Trophoblast cell (in vitro differentiated cells and primary cell): Measurements from ENCODE around the gene FRMD6.

Source experiments
- DNase-seq, 2 donors: peaks; one replicate each; pipeline ENCODE4 v3.0.0-alpha.2; 2016
- H2AFZ ChIP-seq: 2 replicates; pipeline ENCODE4 v1.6.1; 2013; ENCODE audit warnings: low read length, moderate library complexity, mild to moderate bottlenecking; ENCODE audit not compliant: insufficient read depth, poor library complexity
- H2AK5ac ChIP-seq: 2 replicates; pipeline ENCODE4 v1.6.1; 2013; ENCODE audit warnings: mild to moderate bottlenecking, low read length
- H2BK120ac ChIP-seq: 2 replicates; pipeline ENCODE4 v1.6.1; 2013; ENCODE audit warnings: low read length, mild to moderate bottlenecking, moderate library complexity; ENCODE audit not compliant: insufficient read depth, poor library complexity
- H2BK12ac ChIP-seq: 2 replicates; pipeline ENCODE4 v1.6.1; 2013; ENCODE audit warnings: mild to moderate bottlenecking, low read length, moderate library complexity
- H2BK5ac ChIP-seq: 2 replicates; pipeline ENCODE4 v1.6.1; 2013; ENCODE audit warnings: low read length, low read depth, moderate library complexity, mild to moderate bottlenecking; ENCODE audit not compliant: poor library complexity
- H3K14ac ChIP-seq: 2 replicates; pipeline ENCODE4 v1.6.1; 2013; ENCODE audit warnings: mild to moderate bottlenecking, low read length
- H3K18ac ChIP-seq: 2 replicates; pipeline ENCODE4 v1.6.1; 2013; ENCODE audit warnings: mild to moderate bottlenecking, low read length
- H3K23ac ChIP-seq: 2 replicates; pipeline ENCODE4 v1.6.1; 2013; ENCODE audit warnings: low read length
- H3K27ac ChIP-seq: 2 replicates; pipeline ENCODE4 v1.5.1; 2013; ENCODE audit warnings: low read depth, mild to moderate bottlenecking, inconsistent platforms, low read length, moderate library complexity
- H3K27me3 ChIP-seq: 2 replicates; pipeline ENCODE4 v1.6.1; 2013; ENCODE audit warnings: inconsistent platforms, mild to moderate bottlenecking, low read length, moderate library complexity; ENCODE audit not compliant: insufficient read depth
- H3K36me3 ChIP-seq, 2 experiments: 1 replicate in 1 of 2; 2 replicates in 1 of 2; pipeline ENCODE4 v1.6.1; 2013; ENCODE audit warnings: low read length in 2 of 2, mild to moderate bottlenecking in 2 of 2, moderate library complexity in 1 of 2; ENCODE audit not compliant: insufficient read depth in 2 of 2, control insufficient read depth in 1 of 2
- H3K4ac ChIP-seq: 2 replicates; pipeline ENCODE4 v1.6.1; 2013; ENCODE audit warnings: low read depth, mild to moderate bottlenecking, low read length, moderate library complexity
- H3K4me1 ChIP-seq, 2 experiments: 1 replicate in 1 of 2; 2 replicates in 1 of 2; pipeline ENCODE4 v1.6.1; 2013; ENCODE audit warnings: low read length in 2 of 2, mild to moderate bottlenecking in 2 of 2, moderate library complexity in 1 of 2; ENCODE audit not compliant: insufficient read depth in 2 of 2, control insufficient read depth in 1 of 2
- H3K4me2 ChIP-seq: 2 replicates; pipeline ENCODE4 v1.6.1; 2013; ENCODE audit warnings: inconsistent platforms, mild to moderate bottlenecking, low read length, moderate library complexity
- H3K4me3 ChIP-seq: 2 replicates; pipeline ENCODE4 v1.5.1; 2013; ENCODE audit warnings: mild to moderate bottlenecking, low read depth, low read length, inconsistent platforms
- H3K79me1 ChIP-seq: one replicate; pipeline ENCODE4 v1.6.1; 2013; ENCODE audit warnings: low read length
- H3K79me2 ChIP-seq: 2 replicates; pipeline ENCODE4 v1.6.1; 2013; ENCODE audit warnings: low read length, mild to moderate bottlenecking; ENCODE audit not compliant: control insufficient read depth, insufficient read depth, poor library complexity
- H3K9ac ChIP-seq: 2 replicates; pipeline ENCODE4 v1.6.1; 2013; ENCODE audit warnings: mild to moderate bottlenecking, low read length
- H3K9me3 ChIP-seq: 2 replicates; pipeline ENCODE4 v1.6.1; 2013; ENCODE audit warnings: low read depth, mild to moderate bottlenecking, control low read depth, inconsistent platforms, low read length; ENCODE audit not compliant: insufficient read depth
- H4K12ac ChIP-seq: 2 replicates; pipeline ENCODE4 v1.6.1; 2013; ENCODE audit warnings: low read depth, mild to moderate bottlenecking, low read length, moderate library complexity
- H4K8ac ChIP-seq: 2 replicates; pipeline ENCODE4 v1.6.1; 2013; ENCODE audit warnings: low read depth, mild to moderate bottlenecking, low read length, moderate library complexity
- H4K91ac ChIP-seq: one replicate; pipeline ENCODE4 v1.6.1; 2013; ENCODE audit warnings: low read depth, mild to moderate bottlenecking, low read length, moderate library complexity
- WGBS: extraction: QIAGEN DNeasy Blood & Tissue Kit; methylation state at CpG from one replicate; pipeline ENCODE4 v1.1.7; 2013; ENCODE audit warnings: missing lambda C conversion rate; ENCODE audit not compliant: insufficient read length, insufficient coverage; ENCODE audit errors: extremely low coverage; 5-methylcytosine and 5-hydroxymethylcytosine counted together

FRMD6 gene

DNA sequence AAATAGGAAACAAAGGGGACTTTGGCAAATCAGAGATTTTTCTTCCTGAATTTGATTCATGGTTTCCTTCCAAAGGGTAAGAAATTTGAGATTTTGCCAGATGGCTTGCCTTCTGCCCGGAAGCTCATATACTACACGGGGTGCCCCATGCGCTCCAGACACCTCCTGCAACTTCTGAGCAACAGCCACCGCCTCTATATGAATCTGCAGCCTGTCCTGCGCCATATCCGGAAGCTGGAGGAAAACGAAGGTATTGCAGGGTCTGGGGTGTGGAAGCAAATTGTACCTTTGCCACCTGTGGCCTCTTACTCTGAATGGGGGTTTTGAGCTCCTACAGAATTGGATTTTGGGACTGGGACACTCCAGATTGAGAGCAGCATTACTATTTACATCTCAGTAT, 63.5 kb downstream of the FRMD6 start:
- peak overlapping the region; percentile 31 for H2BK12ac ChIP-seq
- H3K23ac ChIP-seq: no peak overlapping the region
- no peak overlapping the region for H4K91ac ChIP-seq
- H4K12ac ChIP-seq: peak overlapping the region; percentile 54
- no peak overlapping the region for H2AK5ac ChIP-seq
- peaks cover 17 to 38% of the 10 kb centered on the region in 2 experiments for H3K36me3 ChIP-seq
- WGBS: no CpG with 5 or more reads among the region's 7 CpGs
- H3K27ac ChIP-seq: no peak overlapping the region
- no peaks in the 10 kb centered on the region for H3K79me2 ChIP-seq
- H3K4me3 ChIP-seq: no peak overlapping the region
- no peaks in the 10 kb centered on the region for H3K27me3 ChIP-seq
- peak overlapping the region; percentile 56 for H2BK5ac ChIP-seq
- no peak overlapping the region for H3K4ac ChIP-seq
- H3K9me3 ChIP-seq: no peaks in the 10 kb centered on the region
- H2BK120ac ChIP-seq: peak overlapping the region; percentile 1
- H4K8ac ChIP-seq: peak overlapping the region; percentile 38
- no peak for DNase-seq
- no peak overlapping the region for H3K4me2 ChIP-seq
- no peak overlapping the region for H2AFZ ChIP-seq
- H3K4me1 ChIP-seq: no peaks in the 10 kb centered on the region
- H3K9ac ChIP-seq: no peak overlapping the region
- H3K79me1 ChIP-seq: no peaks in the 10 kb centered on the region
- no peak overlapping the region for H3K14ac ChIP-seq
- peak overlapping the region; percentile 78 for H3K18ac ChIP-seq

DNA sequence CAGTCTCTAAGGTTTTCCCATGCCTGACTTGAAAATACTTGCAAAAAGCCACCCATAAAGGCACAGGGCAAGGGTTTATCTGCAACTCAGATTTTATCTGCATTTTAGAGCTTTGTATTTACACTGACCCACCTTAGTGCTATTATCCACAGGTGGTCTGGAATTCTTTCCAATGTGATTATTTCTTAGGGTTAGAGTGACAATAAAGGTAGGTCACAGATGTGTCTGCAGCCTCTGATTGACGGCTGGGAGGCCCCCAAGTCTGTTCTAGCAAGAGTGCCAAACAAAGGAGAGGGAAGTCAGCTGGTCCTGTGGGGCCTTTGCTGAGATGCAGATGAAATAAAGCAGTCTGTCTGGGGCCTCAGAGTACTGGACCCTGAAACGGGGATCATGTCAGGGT, 64.0 kb downstream of the FRMD6 start:
- Histone ChIP-seq H3K4me3 (no peak overlapping the region), H3K14ac (no peak overlapping the region), H3K36me3 (peaks cover 17 to 42% of the 10 kb centered on the region in 2 experiments), H3K9me3 (no peaks in the 10 kb centered on the region), H3K4ac (no peak overlapping the region), H4K91ac (peak overlapping the region; percentile 6), H2BK120ac (no peak overlapping the region), H4K12ac (no peak overlapping the region), H4K8ac (peak overlapping the region; percentile 38), H3K9ac (peak overlapping the region; percentile 50), H2AK5ac (no peak overlapping the region), H3K4me1 (no peaks in the 10 kb centered on the region), H3K4me2 (no peak overlapping the region), H2AFZ (no peak overlapping the region), H3K23ac (no peak overlapping the region), H2BK12ac (no peak overlapping the region), H3K18ac (no peak overlapping the region), H3K27ac (no peak overlapping the region), H2BK5ac (no peak overlapping the region), H3K79me2 (no peaks in the 10 kb centered on the region), H3K27me3 (no peaks in the 10 kb centered on the region), H3K79me1 (no peaks in the 10 kb centered on the region)
- no CpG with 5 or more reads among the region's 2 CpGs for WGBS
- DNase-seq: no peak

DNA sequence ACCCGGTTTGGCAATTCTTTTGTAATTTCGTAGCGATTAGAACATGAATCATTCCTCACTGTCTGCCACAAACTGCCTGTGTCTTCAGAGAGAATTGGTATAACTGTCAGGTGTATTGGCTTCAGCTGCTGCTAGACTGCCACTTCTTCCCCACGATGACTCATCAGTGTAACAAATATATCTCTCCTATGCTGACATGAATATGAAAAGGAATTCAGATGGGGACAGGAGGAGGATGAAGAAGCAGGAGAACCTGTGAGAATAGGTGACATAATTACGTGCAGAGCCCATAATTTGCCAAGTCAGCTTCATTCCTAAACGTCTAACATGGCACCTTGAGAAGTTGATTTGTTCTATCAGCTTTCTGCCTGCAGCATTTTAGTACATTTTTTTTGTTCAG, 64.9 kb downstream of the FRMD6 start:
- no peak overlapping the region for H3K4me3 ChIP-seq
- H3K79me2 ChIP-seq: no peaks in the 10 kb centered on the region
- no peaks in the 10 kb centered on the region for H3K4me1 ChIP-seq
- no peak overlapping the region for H2AK5ac ChIP-seq
- no peak overlapping the region for H3K23ac ChIP-seq
- no peaks in the 10 kb centered on the region for H3K9me3 ChIP-seq
- no peak overlapping the region for H4K91ac ChIP-seq
- H2BK5ac ChIP-seq: no peak overlapping the region
- H2BK120ac ChIP-seq: no peak overlapping the region
- no peaks in the 10 kb centered on the region for H3K27me3 ChIP-seq
- H2BK12ac ChIP-seq: no peak overlapping the region
- no CpG with 5 or more reads among the region's 6 CpGs for WGBS
- no peak overlapping the region for H3K4ac ChIP-seq
- H4K8ac ChIP-seq: no peak overlapping the region
- no peak overlapping the region for H3K9ac ChIP-seq
- no peak overlapping the region for H3K4me2 ChIP-seq
- no peak overlapping the region for H3K27ac ChIP-seq
- no peak overlapping the region for H4K12ac ChIP-seq
- H3K18ac ChIP-seq: no peak overlapping the region
- DNase-seq: no peak
- H2AFZ ChIP-seq: no peak overlapping the region
- H3K36me3 ChIP-seq: peaks cover 23 to 47% of the 10 kb centered on the region in 2 experiments
- H3K79me1 ChIP-seq: no peaks in the 10 kb centered on the region
- no peak overlapping the region for H3K14ac ChIP-seq

DNA sequence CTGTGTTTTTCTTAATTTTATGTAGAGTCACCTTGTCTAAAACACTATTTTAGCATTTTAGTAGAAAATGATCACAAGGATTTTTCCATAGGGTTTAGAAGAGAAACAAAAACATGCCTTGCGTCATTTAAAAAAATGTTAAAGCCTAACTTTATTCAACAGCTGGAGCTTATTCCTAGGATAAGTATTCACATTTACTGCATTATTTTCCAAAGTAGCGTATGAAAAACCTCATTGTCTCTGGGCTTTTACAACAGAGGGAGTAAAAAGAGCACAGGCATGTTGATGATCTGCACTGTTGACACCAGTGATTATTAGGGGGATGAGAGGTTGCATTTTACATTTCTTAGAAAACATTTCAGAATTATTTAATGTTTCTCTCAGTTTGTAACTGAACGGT, 66.1 kb downstream of the FRMD6 start:
- H2BK5ac ChIP-seq: no peak overlapping the region
- no peaks in the 10 kb centered on the region for H3K79me1 ChIP-seq
- H3K79me2 ChIP-seq: no peaks in the 10 kb centered on the region
- no peaks in the 10 kb centered on the region for H3K9me3 ChIP-seq
- no peaks in the 10 kb centered on the region for H3K4me1 ChIP-seq
- H2AK5ac ChIP-seq: no peak overlapping the region
- no peak overlapping the region for H3K9ac ChIP-seq
- H3K14ac ChIP-seq: no peak overlapping the region
- H4K8ac ChIP-seq: no peak overlapping the region
- H3K4me2 ChIP-seq: no peak overlapping the region
- no peak overlapping the region for H2BK120ac ChIP-seq
- peaks cover 28 to 53% of the 10 kb centered on the region in 2 experiments for H3K36me3 ChIP-seq
- H2BK12ac ChIP-seq: no peak overlapping the region
- H3K4ac ChIP-seq: no peak overlapping the region
- WGBS: no CpG with 5 or more reads among the region's 3 CpGs
- DNase-seq: no peak
- H3K23ac ChIP-seq: no peak overlapping the region
- H3K18ac ChIP-seq: no peak overlapping the region
- no peaks in the 10 kb centered on the region for H3K27me3 ChIP-seq
- H4K91ac ChIP-seq: no peak overlapping the region
- H3K4me3 ChIP-seq: no peak overlapping the region
- no peak overlapping the region for H4K12ac ChIP-seq
- H3K27ac ChIP-seq: no peak overlapping the region
- no peak overlapping the region for H2AFZ ChIP-seq
